ENCODE measurements around the gene RCAN2.

The RCAN2 gene

GRCh38 chr6:46246081-46246480, 245.2 kb downstream of the RCAN2 start:
- DNase-seq = no peak

DNA sequence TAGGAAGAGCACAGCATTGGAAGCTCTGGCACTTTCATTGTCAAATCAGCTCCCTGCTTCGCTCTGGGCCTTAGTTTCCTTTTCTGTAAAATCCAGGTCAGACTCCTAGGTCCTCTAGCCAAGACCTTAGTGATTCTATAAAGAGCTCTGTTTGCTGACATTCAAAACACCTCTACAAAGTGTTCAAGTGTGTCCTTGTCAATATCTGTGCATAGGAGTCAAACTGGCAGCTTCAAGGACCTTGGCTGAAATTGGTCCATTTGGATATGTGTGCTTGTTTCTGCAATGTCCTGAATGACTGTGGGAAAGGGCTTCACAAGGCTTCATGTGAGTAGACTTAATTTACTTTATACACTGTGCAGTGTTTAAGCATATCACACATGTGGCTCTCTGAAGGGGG, 246.6 kb downstream of the RCAN2 start:
- DNase-seq = no peak

GRCh38 chr6:46243754-46244153, 247.5 kb downstream of the RCAN2 start:
- no peak for DNase-seq

DNA sequence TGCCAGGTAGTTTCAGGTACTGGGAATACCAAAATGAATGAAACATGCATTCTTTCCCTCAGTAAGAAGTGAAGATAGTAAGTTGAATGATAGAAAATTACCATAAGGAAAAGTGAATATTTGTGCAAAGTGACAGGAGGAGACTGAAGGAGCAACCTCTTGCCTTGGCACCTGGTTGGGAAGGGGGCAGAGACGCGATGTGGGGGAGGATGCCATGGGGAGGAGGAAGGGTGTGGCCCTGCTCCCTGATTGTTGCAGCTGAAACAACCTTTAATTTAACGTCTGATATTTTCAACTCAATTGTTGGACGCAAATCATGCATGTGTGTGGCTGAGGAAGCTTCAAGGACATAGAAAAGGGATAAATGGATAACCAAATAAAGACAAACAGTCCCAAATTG, 248.3 kb downstream of the RCAN2 start:
- no peak for DNase-seq

DNA sequence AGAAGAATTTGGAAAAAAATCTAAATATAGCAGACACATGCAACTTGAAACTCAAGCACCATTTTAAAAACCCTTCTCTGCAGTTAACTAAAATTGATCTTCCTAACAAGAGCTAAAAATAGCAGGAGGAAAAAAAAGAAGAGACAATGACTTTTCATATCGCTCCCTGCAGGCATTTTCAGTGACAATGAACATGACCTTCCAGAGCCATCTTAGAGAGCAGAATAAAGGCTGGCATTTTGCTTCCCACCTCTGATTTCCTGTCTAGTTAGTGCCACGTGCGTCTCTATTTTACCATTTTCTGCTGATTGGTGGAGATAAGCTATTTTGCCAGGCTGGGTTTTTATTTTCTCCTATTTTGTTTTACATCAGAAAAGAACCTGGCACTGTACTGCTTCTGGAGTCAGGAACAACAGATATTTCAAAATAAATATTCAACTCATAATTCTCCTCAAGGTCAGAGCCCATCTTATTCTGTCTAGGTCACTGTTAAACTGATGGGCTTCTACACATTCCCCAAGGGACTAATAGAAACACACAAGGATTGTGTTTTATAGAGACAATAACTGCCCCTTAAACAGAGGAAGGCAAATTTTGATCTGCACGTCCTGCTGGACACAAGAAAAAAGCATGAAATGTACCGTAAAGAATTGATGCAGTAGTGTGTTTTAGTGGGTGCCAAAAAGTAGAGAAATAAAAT, 250.2 kb downstream of the RCAN2 start:
- no peak for DNase-seq

DNA sequence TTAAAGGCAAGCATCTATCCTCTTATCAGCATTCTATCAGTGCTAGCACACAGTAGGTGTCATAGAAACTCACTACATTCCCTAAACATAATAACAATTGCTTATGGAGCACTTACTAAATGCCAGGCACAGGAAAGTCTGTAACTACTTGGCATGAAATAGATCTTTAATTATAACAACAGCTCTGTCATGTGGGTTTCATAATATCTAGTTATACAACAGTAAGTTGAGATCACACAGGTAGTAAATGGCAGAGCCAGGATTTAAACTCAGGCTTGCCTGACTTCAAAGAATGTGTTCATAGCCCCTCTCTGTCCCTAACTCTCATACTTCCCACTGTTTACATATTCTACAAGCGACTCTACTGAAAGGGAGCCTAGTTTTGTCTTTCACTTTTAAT, 254.5 kb downstream of the RCAN2 start:
- no peak for DNase-seq

- no peak for DNase-seq
Observed at GRCh38 chr6:46235242-46235641, 256.0 kb downstream of the RCAN2 start.

DNA sequence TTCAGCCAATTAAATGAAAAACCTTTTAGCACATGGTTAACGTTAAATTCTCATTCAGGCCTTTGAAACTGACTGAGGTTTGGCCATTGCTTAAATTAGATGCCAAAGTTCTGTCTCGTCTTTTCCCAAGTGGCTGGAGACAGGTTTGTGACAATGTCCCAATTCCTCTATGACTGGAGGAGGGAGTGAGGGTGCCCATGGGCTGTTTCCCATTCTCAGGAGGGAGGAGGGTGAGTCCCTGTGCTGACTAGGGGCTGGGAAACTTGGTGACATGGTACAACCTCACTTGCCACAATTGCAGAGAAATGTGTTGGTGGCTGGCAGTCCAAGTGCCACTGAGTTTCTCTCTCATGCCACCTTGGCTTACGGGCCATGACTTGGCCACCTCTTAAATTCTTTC, 256.5 kb downstream of the RCAN2 start:
- no peak for DNase-seq

- DNase-seq = no peak
Observed at GRCh38 chr6:46234156-46234556, 257.1 kb downstream of the RCAN2 start.

DNA sequence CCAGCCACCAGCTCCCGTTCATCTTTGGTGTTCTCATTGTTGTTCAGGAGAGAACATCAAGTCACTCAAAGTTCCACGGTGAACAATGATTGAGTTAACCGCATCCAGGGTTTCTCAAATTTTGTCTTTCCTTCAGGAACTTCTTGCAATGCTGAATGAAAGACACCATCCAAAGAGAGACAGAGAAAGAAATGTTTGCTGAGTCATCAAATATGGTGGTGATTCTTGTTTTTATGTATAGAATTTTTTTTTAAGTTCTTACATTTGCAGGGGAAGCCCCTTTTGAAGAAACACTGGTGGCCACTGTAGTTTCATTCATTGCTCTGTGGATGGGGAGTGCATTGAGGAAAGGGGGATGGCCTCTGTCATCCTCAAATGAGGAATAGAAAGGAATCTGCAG, 258.1 kb downstream of the RCAN2 start:
- DNase-seq = no peak

DNA sequence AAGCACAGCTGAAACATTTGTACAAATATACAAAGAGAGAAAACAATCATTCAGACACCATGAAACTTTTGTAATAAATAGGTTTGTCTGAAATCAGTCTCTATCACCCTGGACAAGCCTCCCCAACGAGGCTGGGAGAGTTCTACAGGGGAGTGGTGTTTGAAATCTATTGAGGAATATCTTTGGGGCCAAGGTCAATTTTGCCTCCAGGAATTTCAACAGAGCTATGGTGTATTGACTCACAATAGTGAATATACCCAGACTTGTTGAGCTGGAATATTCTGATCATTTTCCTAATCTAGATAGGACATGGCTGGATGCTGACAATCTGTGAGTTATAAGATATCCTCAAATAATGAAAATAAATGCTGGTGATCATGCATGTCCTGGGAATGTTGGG, 269.0 kb downstream of the RCAN2 start:
- DNase-seq = no peak

DNA sequence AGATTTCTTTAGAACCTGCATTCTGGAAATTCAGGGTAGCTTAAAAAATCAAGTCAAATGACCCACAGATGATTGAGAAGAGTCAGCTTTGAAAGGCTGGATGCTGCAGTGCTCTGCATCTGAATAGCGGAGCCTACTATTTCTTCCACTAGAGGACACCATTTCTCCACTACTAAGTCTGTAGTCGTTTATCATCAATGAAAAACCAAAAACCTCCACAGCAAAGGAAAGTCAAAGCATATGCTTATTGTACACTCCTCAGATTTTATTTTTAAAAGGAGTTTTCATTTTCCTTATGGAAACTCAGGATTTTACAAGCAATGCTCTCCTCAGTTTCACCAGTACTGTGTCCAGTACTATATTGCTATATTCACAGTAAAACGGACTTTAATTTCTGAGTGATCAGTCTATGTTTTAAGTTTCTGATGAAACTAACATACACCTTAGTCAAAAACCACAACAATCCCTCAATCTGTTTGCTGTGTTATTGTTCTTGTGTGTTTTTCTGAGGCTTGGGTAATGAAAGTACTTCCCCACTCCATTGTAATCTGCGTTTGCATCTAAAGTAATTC, 269.9 kb downstream of the RCAN2 start:
- DNase-seq = peak; percentile 52

DNA sequence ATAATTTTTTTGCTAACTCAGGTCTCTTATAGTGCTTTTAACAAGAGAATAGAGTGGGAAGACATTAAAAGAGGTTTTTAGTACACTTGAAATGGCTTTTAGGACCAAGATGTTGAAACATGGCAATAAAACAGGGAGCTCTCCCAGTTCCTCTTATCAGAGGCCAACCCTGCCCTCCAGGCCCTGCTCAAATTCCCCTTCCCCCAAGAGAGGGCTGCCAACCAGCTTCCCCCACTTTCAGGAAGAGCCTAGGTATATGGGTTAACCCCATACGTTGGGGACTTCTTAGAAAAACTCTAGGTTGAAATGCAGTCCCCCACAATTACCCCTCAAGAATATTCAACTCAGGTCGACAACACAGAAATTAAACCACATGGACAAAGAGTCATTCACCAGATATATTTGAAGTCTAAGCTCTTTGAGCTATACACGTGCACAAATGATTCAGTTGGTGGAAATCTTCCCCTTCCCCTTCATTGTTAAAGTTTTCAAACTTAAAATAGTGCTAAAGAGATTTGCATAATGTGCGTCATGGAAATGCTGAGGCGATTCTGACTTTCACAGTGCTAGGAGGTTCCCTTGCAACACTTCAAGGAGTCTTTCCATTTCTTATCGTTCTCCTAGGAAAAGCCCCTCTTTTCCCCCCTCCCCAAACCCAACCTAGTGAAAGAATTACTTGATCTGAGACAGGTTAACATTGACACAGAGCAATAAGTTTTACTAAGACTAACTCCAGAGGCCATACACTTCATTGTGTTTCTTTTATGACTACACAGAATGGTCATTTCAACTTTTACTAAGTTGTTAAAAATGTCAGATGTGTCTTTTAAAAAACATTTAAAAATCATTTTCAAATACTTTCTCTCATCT, 270.7 kb downstream of the RCAN2 start:
- peak; percentile 12 for DNase-seq

GRCh38 chr6:46219661-46220060, 271.6 kb downstream of the RCAN2 start:
- no peak for DNase-seq

DNA sequence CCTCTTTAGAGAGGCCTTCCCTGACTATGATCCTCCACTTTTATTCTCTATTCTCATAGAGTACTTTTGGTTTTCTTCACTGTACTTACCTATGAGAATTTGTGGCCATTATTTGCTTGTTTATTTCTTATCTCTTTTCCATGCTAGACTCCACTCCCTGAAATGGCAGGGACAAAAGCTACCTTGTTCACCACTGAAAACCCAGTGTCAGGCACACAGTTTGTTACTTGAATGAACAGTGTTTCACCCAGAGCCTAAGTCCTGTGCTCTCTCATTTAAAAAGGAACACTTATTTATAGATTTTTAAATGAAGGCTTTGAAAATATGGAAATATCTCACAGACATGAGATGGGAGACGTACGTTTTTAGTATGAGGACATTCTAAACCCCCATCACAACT, 272.8 kb downstream of the RCAN2 start:
- DNase-seq = no peak

GRCh38 chr6:46217671-46218131, 273.5 kb downstream of the RCAN2 start:
- DNase-seq = peak; percentile 10

DNA sequence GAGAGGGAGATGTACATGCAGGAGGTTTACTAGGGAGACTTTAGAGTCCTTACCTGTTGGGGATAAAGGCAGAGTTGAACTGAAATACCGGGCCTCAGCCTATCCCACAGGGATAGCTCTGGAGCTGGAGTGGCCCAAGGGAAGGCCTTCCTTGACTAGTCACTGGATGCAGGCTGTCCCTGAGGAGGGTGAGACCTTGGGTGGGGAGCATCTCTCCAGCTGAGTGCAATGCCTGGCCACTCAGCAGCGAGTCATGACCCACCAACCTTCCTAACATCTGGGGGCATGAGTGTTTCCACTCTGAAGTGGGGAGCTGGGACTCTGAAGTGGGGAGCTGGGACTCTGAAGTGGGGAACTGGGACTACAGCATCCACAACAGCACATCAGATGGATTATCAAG, 274.4 kb downstream of the RCAN2 start:
- no peak for DNase-seq

DNA sequence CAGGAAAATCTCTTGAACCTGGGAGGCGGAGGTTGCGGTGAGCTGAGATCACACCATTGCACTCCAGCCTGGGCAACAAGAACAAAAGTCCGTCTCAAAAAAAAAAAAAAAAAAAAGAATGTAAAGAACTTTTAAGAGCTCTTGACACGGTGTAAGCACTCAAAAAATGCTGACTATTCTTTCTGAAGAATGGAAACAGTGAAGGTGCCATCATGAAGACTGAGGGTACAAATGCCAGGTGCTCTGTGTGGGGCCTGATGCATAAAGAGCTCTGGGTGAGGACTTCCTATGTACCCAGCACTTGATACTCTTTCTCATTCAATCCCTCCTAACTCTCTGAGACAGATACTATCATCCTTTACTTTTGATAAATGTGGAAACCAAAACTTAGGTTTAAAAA, 275.5 kb downstream of the RCAN2 start:
- DNase-seq = no peak

DNA sequence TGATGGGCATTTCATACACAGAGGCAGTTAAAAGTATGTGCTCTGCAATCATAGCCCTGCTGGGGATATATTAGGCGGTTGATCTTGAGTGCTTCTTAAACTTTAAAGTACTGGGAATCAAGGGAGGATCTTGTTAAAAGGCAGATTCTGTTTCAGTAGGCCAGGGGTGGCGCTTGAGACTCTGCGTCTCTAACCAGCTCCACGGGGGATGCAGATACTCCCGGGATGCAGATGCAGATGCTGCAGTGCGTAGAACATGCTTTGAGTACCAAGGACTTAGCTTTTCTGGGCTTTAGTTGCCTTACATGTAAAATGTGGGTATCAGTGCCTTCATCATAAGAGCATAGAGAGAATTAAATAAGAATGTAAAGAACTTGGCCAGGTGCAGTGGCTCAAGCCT, 276.0 kb downstream of the RCAN2 start:
- no peak for DNase-seq

- DNase-seq = no peak
Observed at GRCh38 chr6:46211917-46212316, 279.3 kb downstream of the RCAN2 start.

GRCh38 chr6:46210294-46210693, 281.0 kb downstream of the RCAN2 start:
- no peak for DNase-seq

DNA sequence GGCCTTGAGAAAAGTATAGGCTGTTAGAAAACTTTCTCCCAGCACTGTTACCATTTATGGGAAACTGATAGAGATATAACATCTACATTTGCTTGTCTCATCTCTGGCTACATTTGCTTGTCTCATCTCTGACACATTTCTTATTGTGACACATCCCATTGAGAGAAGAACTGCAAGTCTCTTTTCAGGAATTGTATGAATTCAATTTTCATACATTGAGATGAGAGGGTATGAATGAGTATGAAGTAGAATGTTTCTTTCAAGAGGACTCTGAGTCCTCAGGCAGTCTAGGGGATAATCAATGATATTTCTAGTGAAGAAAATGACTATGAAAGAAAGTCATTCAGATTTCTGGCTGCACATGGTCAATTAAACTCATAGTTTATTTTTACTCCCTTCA, 282.9 kb downstream of the RCAN2 start:
- no peak for DNase-seq

DNA sequence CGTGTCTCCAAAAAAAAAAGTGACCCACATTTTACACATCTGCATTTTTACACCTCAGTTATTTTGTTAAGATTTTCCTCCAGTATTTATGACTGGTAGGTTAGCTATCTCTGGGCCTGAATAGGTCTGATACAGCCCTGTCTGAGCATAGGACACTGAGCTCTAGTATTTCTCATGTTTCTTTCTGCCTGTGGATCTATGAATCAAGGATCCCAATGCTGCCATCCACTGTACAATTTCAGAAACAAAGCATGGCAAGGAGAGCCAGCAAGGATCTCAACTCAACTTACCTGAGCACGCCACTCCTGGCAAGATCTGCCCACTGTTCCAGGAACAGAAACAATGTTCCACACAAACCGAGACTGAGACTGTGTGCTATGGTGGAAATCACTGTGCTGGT, 284.1 kb downstream of the RCAN2 start:
- no peak for DNase-seq
